K562 (cell line): ENCODE measurements around the gene DBP. TPM values are rescaled to one million over a fixed set of nuclear protein-coding genes. Genes with fewer than 3 reads are reported as not detected.

ENCODE experiments used
- ATAC-seq: fragments of 200-7000 bp; cut with Tn5 transposase; 3 replicates; pipeline ENCODE4 v1.9.1; 2020; ENCODE audit warnings: moderate library complexity
- BruUV-seq: library from RNA; stranded (reverse); fragments of 400-500 nt; replicated peaks from 2 replicates; lab custom pipeline; 2021; lab: Mats Ljungman, UMichigan
- CTCF ChIA-PET: fragments of 300-600 bp; formaldehyde crosslinking; extraction: SDS; loops from one replicate; lab custom pipeline; 2021; ENCODE audit warnings: low intra/inter-chr PET ratio; lab: Yijun Ruan, JAX
- POLR2A ChIA-PET: fragments of 300-600, 350-650 bp; sonication (Branson Sonifier 250); formaldehyde crosslinking; extraction: SDS; loops from one replicate; lab custom pipeline; 2021; ENCODE audit warnings: antibody characterized with exemption, inconsistent platforms; lab: Yijun Ruan, JAX
- DNase-seq, 4 experiments: peaks; one replicate each; pipeline versions ENCODE4 v3.0.0 to v3.0.0-alpha.2; 2011 to 2018; ENCODE audit warnings: low spot score in 3 of 4, mixed read lengths in 3 of 4; ENCODE audit errors: extremely low read depth in 1 of 4
- FAIRE-seq: peaks from 2 replicates; lab custom pipeline; 2011; peaks lifted over from hg19 to GRCh38; lab: Jason Lieb, UNC
- H2AFZ ChIP-seq: 2 replicates; pipeline ENCODE4 v1.6.0; 2011; ENCODE audit warnings: low read depth, low read length, control low read depth, inconsistent platforms
- H3K27ac ChIP-seq: fragments of 200-600 bp; 3 replicates; pipeline ENCODE4 v1.8.0; 2011; ENCODE audit warnings: low read depth, mild to moderate bottlenecking, control low read depth, inconsistent platforms, low read length, moderate library complexity, mixed read lengths; ENCODE audit errors: extremely low read depth
- H3K27me3 ChIP-seq, 2 experiments: fragments of 300-600 bp in 1 of 2; 2 replicates in 1 of 2; 3 replicates in 1 of 2; pipeline versions ENCODE4 v1.6.0 to v1.8.0; 2011; ENCODE audit warnings: inconsistent platforms in 2 of 2, low read length in 2 of 2, mild to moderate bottlenecking in 1 of 2, mixed read lengths in 1 of 2, moderate library complexity in 1 of 2; ENCODE audit not compliant: control insufficient read depth in 2 of 2, insufficient read depth in 2 of 2
- H3K36me3 ChIP-seq: fragments of 300-600 bp; 3 replicates; pipeline ENCODE4 v1.8.0; 2011; ENCODE audit warnings: mild to moderate bottlenecking, low read length, inconsistent platforms; ENCODE audit not compliant: control insufficient read depth, insufficient read depth
- H3K4me1 ChIP-seq, 2 experiments: fragments of 200-600 bp in 1 of 2; replicated peaks in 1 of 2; 2 replicates in 1 of 2; 3 replicates in 1 of 2; pipeline versions ENCODE4 v1.5.1 to v1.8.0; 2011; ENCODE audit warnings: inconsistent platforms in 2 of 2, low read length in 2 of 2, mild to moderate bottlenecking in 1 of 2, mixed read lengths in 1 of 2, moderate library complexity in 1 of 2; ENCODE audit not compliant: control insufficient read depth in 2 of 2, insufficient read depth in 2 of 2
- H3K4me2 ChIP-seq: 2 replicates; pipeline ENCODE4 v1.6.1; 2011; ENCODE audit warnings: low read length, control low read depth, inconsistent platforms, mixed read lengths; ENCODE audit not compliant: insufficient read depth
- H3K4me3 ChIP-seq: fragments of 200-600 bp; sonication (generic), shearing (Covaris generic); 2 replicates; pipeline ENCODE4 v1.5.1; 2016; ENCODE audit warnings: control low read depth, inconsistent platforms
- H3K79me2 ChIP-seq: fragments of 200-600 bp; 3 replicates; pipeline ENCODE4 v1.8.0; 2011; ENCODE audit warnings: low read length, inconsistent platforms; ENCODE audit not compliant: control insufficient read depth, insufficient read depth
- H3K9ac ChIP-seq, 2 experiments: 2 replicates each; pipeline versions ENCODE4 v1.6.0 to v1.6.1; 2011; ENCODE audit warnings: low read depth in 2 of 2, low read length in 2 of 2, control low read depth in 1 of 2, inconsistent platforms in 1 of 2, mild to moderate bottlenecking in 1 of 2, mixed read lengths in 1 of 2; ENCODE audit not compliant: insufficient read depth in 1 of 2
- H3K9me1 ChIP-seq: one replicate; pipeline ENCODE4 v1.6.0; 2011; ENCODE audit warnings: inconsistent platforms, mild to moderate bottlenecking, low read length, moderate library complexity; ENCODE audit not compliant: control insufficient read depth, insufficient read depth
- H3K9me3 ChIP-seq: replicated peaks from 2 replicates; pipeline ENCODE4 v1.5.1; 2011; ENCODE audit warnings: low read depth, low read length, inconsistent platforms; ENCODE audit not compliant: control insufficient read depth, insufficient read depth
- H4K20me1 ChIP-seq: replicated peaks from 2 replicates; pipeline ENCODE4 v1.6.1; 2011; ENCODE audit warnings: low read length, inconsistent platforms, mixed read lengths; ENCODE audit not compliant: control insufficient read depth, insufficient read depth
- BCOR ChIP-seq: fragments of 450-650 bp; IDR thresholded peaks from 2 replicates; pipeline ENCODE4 v1.6.1; 2016
- SMAD2 ChIP-seq: fragments of 150-350 bp; IDR thresholded peaks from 2 replicates; pipeline ENCODE4 v1.6.1; 2014; ENCODE audit warnings: low read depth, mild to moderate bottlenecking, low read length
- ZNF121 ChIP-seq: sonication (generic); formaldehyde crosslinking; conservative IDR thresholded peaks from 2 replicates; pipeline ENCODE4 v1.8.0; 2022; ENCODE audit warnings: missing genetic modification reagents
- WGBS: fragments of 100-300 bp; shearing (Covaris generic); methylation state at CpG from one replicate; pipeline ENCODE4 v1.1.6; 2016; ENCODE audit warnings: low coverage, mixed read lengths; ENCODE audit not compliant: insufficient coverage; ENCODE audit errors: missing lambda C conversion rate; 5-methylcytosine and 5-hydroxymethylcytosine counted together
- in situ Hi-C: fragments of 300-500 bp; cut with MboI; formaldehyde crosslinking; loops from 4 replicates; pipeline ENCODE4 v1.15.0; 2018; ENCODE audit warnings: inconsistent platforms, mixed read lengths
- intact Hi-C: fragments of 100-400 bp; cut with micrococcal nuclease; formaldehyde crosslinking; loops from 2 replicates; pipeline ENCODE4 v1.14.2; 2022
- polyA plus RNA-seq, 8 experiments: library from polyadenylated mRNA; depleted of rRNA in 4 of 8; stranded (reverse) in 5 of 8; unstranded in 3 of 8; fragments of >200 nt; fragmentation: Nextera tagmentation in 2 of 8; fragmentation: Illumina TruSeq in 1 of 8; extraction: Ambion mirVana in 2 of 8; extraction: Trizol in 1 of 8; gene quantifications; 2 replicates each; pipeline versions ENCODE4 v1.2.1 to v1.2.3, GENCODE V29; 2011 to 2014; ENCODE audit warnings: inconsistent platforms in 1 of 8, missing spikeins in 1 of 8
- total RNA-seq, 7 experiments: library from RNA; depleted of rRNA in 6 of 7; stranded (reverse); fragments of >200 nt in 6 of 7; fragmentation: Illumina TruSeq in 2 of 7; extraction: Trizol in 2 of 7; gene quantifications; 2 replicates each; pipeline versions ENCODE4 v1.2.1 to v1.2.3, GENCODE V29; 2011 to 2021; ENCODE audit warnings: low replicate concordance in 1 of 7

DBP gene
- total and polyA plus RNA-seq, 9 of the 15 experiments (the other 6 are each of a cell fraction or from before 2014, with no cell fraction given), result 0.25 to 5.5 (median 1.8) TPM

GRCh38 chr19:48600679-48601417 lies 36.3 kb downstream of the DBP start:
- BruUV-seq, result no TSS peak
- no peak; the same call in 2 of the 3 replicates for ATAC-seq
- no peak for TF ChIP-seq SMAD2
- peak; percentile 87 for TF ChIP-seq ZNF121 (CRISPR knock-in tag)
- TF ChIP-seq BCOR, result 0 out of 2 replicates have a peak, but pooled peaks have one; percentile 4
- H3K36me3 ChIP-seq, result no peaks in the 10 kb centered on the region
- H3K4me1 ChIP-seq, result peaks cover 0 to 29% of the 10 kb centered on the region in 2 experiments; a peak in 2 of 5 replicates
- H3K4me3 ChIP-seq, result no peak overlapping the region
- H3K27ac ChIP-seq, result no peak overlapping the region
- intact Hi-C loops (no loop called here), in situ Hi-C loops (no loop called here)
- DNase-seq, result no peak
- no peaks in the 10 kb centered on the region for H3K9me3 ChIP-seq
- 0 out of 2 replicates have a peak, but pooled peaks cover 2% of the 10 kb centered on the region for H4K20me1 ChIP-seq
- H3K4me2 ChIP-seq, result no peak overlapping the region
- H3K79me2 ChIP-seq, result no peaks in the 10 kb centered on the region
- WGBS, result 41% methylated on average over 11 of the region's 21 CpGs
- H3K9me1 ChIP-seq, result peaks cover 2% of the 10 kb centered on the region
- H3K27me3 ChIP-seq, result peaks cover 0 to 7% of the 10 kb centered on the region in 2 experiments; a peak in 2 of 5 replicates
- no peak overlapping the region for H2AFZ ChIP-seq
- no peak for FAIRE-seq
- H3K9ac ChIP-seq, result peak overlapping the region in 1 of 2 experiments; percentile 26; a peak in 2 of 4 replicates
- ChIA-PET POLR2A (interaction anchor here (0.6 to 1.1 kb wide), 2 partner anchors 16 to 37 kb away, joined by 3 to 4 read pairs; no protein-coding TSS in a partner anchor), CTCF (no interaction called here)
